Measurements from ENCODE around the gene RIPPLY3. TPM values are rescaled to one million over a fixed set of nuclear protein-coding genes. Genes with fewer than 3 reads are reported as not detected.
A peak's percentile ranks its signal among the peaks of the same experiment; 100 is the strongest.

Gene RIPPLY3
- total and polyA plus RNA-seq, 2 of the 13 experiments (the other 11 are each of a cell fraction or from before 2014, with no cell fraction given) = 0.09 to 2.9 TPM

- TF ChIP-seq ZBTB4 (CRISPR knock-in tag; IDR thresholded peaks at IDR 0.05; ENCODE audit: borderline replicate concordance) (no peak), MBD4 (IDR thresholded peaks at IDR 0.05; ENCODE audit: borderline replicate concordance, low read length) (no peak), ZFX (CRISPR knock-in tag; IDR thresholded peaks at IDR 0.05; ENCODE audit: low read depth) (peak; percentile 86), ARID2 (CRISPR knock-in tag; IDR thresholded peaks at IDR 0.05; ENCODE audit: borderline replicate concordance) (0 out of 2 replicates have a peak, but pooled peaks have one; percentile 43), ZIK1 (CRISPR knock-in tag; IDR thresholded peaks at IDR 0.05; ENCODE audit: borderline replicate concordance, low read depth) (no peak), ZFY (CRISPR knock-in tag; IDR thresholded peaks at IDR 0.05) (peak; percentile 81), ZBTB8A (CRISPR knock-in tag; IDR thresholded peaks at IDR 0.05; ENCODE audit: borderline replicate concordance, low read depth) (no peak), ZNF343 (CRISPR knock-in tag; IDR thresholded peaks at IDR 0.05) (no peak), GABPA (IDR thresholded peaks at IDR 0.05; ENCODE audit: low read depth, low read length) (peak; percentile 57), GABPA (CRISPR knock-in tag; IDR thresholded peaks at IDR 0.05; ENCODE audit: low read depth) (no peak), GTF3A (CRISPR knock-in tag; conservative IDR thresholded peaks at IDR 0.05) (no peak), STAG1 (CRISPR knock-in tag; IDR thresholded peaks at IDR 0.05) (peak; percentile 13; the same call in 1 of the 2 replicates)
- TF ChIP-seq, protein P1, sequence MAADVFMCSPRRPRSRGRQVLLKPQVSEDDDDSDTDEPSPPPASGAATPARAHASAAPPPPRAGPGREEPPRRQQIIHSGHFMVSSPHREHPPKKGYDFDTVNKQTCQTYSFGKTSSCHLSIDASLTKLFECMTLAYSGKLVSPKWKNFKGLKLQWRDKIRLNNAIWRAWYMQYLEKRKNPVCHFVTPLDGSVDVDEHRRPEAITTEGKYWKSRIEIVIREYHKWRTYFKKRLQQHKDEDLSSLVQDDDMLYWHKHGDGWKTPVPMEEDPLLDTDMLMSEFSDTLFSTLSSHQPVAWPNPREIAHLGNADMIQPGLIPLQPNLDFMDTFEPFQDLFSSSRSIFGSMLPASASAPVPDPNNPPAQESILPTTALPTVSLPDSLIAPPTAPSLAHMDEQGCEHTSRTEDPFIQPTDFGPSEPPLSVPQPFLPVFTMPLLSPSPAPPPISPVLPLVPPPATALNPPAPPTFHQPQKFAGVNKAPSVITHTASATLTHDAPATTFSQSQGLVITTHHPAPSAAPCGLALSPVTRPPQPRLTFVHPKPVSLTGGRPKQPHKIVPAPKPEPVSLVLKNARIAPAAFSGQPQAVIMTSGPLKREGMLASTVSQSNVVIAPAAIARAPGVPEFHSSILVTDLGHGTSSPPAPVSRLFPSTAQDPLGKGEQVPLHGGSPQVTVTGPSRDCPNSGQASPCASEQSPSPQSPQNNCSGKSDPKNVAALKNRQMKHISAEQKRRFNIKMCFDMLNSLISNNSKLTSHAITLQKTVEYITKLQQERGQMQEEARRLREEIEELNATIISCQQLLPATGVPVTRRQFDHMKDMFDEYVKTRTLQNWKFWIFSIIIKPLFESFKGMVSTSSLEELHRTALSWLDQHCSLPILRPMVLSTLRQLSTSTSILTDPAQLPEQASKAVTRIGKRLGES (CRISPR knock-in tag; IDR thresholded peaks at IDR 0.05; ENCODE audit: borderline replicate concordance) = no peak
- TF ChIP-seq, protein P2, sequence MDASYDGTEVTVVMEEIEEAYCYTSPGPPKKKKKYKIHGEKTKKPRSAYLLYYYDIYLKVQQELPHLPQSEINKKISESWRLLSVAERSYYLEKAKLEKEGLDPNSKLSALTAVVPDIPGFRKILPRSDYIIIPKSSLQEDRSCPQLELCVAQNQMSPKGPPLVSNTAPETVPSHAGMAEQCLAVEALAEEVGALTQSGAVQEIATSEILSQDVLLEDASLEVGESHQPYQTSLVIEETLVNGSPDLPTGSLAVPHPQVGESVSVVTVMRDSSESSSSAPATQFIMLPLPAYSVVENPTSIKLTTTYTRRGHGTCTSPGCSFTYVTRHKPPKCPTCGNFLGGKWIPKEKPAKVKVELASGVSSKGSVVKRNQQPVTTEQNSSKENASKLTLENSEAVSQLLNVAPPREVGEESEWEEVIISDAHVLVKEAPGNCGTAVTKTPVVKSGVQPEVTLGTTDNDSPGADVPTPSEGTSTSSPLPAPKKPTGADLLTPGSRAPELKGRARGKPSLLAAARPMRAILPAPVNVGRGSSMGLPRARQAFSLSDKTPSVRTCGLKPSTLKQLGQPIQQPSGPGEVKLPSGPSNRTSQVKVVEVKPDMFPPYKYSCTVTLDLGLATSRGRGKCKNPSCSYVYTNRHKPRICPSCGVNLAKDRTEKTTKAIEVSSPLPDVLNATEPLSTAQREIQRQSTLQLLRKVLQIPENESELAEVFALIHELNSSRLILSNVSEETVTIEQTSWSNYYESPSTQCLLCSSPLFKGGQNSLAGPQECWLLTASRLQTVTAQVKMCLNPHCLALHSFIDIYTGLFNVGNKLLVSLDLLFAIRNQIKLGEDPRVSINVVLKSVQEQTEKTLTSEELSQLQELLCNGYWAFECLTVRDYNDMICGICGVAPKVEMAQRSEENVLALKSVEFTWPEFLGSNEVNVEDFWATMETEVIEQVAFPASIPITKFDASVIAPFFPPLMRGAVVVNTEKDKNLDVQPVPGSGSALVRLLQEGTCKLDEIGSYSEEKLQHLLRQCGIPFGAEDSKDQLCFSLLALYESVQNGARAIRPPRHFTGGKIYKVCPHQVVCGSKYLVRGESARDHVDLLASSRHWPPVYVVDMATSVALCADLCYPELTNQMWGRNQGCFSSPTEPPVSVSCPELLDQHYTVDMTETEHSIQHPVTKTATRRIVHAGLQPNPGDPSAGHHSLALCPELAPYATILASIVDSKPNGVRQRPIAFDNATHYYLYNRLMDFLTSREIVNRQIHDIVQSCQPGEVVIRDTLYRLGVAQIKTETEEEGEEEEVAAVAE (CRISPR knock-in tag; IDR thresholded peaks at IDR 0.05; ENCODE audit: borderline replicate concordance) = no peak
- TF ChIP-seq, protein P3, sequence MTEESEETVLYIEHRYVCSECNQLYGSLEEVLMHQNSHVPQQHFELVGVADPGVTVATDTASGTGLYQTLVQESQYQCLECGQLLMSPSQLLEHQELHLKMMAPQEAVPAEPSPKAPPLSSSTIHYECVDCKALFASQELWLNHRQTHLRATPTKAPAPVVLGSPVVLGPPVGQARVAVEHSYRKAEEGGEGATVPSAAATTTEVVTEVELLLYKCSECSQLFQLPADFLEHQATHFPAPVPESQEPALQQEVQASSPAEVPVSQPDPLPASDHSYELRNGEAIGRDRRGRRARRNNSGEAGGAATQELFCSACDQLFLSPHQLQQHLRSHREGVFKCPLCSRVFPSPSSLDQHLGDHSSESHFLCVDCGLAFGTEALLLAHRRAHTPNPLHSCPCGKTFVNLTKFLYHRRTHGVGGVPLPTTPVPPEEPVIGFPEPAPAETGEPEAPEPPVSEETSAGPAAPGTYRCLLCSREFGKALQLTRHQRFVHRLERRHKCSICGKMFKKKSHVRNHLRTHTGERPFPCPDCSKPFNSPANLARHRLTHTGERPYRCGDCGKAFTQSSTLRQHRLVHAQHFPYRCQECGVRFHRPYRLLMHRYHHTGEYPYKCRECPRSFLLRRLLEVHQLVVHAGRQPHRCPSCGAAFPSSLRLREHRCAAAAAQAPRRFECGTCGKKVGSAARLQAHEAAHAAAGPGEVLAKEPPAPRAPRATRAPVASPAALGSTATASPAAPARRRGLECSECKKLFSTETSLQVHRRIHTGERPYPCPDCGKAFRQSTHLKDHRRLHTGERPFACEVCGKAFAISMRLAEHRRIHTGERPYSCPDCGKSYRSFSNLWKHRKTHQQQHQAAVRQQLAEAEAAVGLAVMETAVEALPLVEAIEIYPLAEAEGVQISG (CRISPR knock-in tag; IDR thresholded peaks at IDR 0.05) = peak; percentile 49; the same call in 1 of the 2 replicates
These were observed 40.3 kb upstream of the RIPPLY3 start, which contains the start of gene HLCS (continued) for GRCh38 chr21:36966066-36966820.

Data from HepG2 (cell line).